ENCODE data around the gene CLN3. TPM values are rescaled to one million over a fixed set of nuclear protein-coding genes. Genes with fewer than 3 reads are reported as not detected.
"Not testable (repeated sequence)": the region's sequence is repeated elsewhere in the genome, so short reads cannot be mapped to it uniquely, and the experiment has no call there.

Gene CLN3
- polyA plus RNA-seq, 2 donors, result 14.9 to 19.3 TPM

GRCh38 chr16:28529124-28529523 lies 37.2 kb upstream of the CLN3 start:
- Histone ChIP-seq H3K36me3 (ENCODE audit: control insufficient read depth in 2 of 2, insufficient read depth in 2 of 2, low read length in 1 of 2) (no peaks in the 10 kb centered on the region), H3K4me3 (ENCODE audit: low read depth in 1 of 2, low read length in 2 of 2) (no peak overlapping the region), H3K4me1 (ENCODE audit: control insufficient read depth in 2 of 2, insufficient read depth in 2 of 2, low read length in 1 of 2) (peaks cover 0 to 3% of the 10 kb centered on the region in 2 donors), H3K9me3 (ENCODE audit: control insufficient read depth in 2 of 2, insufficient read depth in 1 of 2, low read depth in 1 of 2, low read length in 1 of 2) (no peaks in the 10 kb centered on the region), H3K27me3 (ENCODE audit: control insufficient read depth in 1 of 2, insufficient read depth in 2 of 2, low read length in 2 of 2) (no peaks in the 10 kb centered on the region), H3K27ac (ENCODE audit: low read depth in 2 of 2, low read length in 1 of 2) (no peak overlapping the region)

DNA sequence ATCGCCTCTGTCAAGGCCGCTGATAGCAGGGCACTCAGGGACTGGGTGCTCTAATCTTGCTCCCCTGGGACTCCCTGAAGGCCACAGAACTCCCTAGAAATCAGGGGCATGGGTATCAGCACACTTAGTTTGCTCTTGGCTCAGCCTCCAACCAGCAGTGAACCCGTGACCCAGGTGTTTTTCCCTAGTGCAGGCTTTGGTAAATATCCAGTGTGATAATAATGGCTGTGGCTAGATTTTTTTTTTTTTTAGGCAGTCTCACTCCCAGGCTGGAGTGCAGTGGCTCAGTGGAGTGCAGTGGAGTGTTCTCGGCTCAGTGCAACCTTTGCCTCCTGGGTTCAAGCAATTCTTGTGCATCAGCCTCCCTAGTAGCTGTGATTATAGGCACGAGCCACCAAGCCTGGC lies 36.6 kb upstream of the CLN3 start:
- H3K9me3 ChIP-seq (ENCODE audit: control insufficient read depth in 2 of 2, insufficient read depth in 1 of 2, low read depth in 1 of 2, low read length in 1 of 2), result no peaks in the 10 kb centered on the region
- H3K4me3 ChIP-seq (ENCODE audit: low read depth in 1 of 2, low read length in 2 of 2), result no peak overlapping the region
- WGBS, 2 donors, result 57 to 86% methylated on average over 5 of the region's 5 CpGs
- no peaks in the 10 kb centered on the region for H3K36me3 ChIP-seq (ENCODE audit: control insufficient read depth in 2 of 2, insufficient read depth in 2 of 2, low read length in 1 of 2)
- no peaks in the 10 kb centered on the region for H3K27me3 ChIP-seq (ENCODE audit: control insufficient read depth in 1 of 2, insufficient read depth in 2 of 2, low read length in 2 of 2)
- H3K4me1 ChIP-seq (ENCODE audit: control insufficient read depth in 2 of 2, insufficient read depth in 2 of 2, low read length in 1 of 2), result peaks cover 0 to 2% of the 10 kb centered on the region in 2 donors
- H3K27ac ChIP-seq (ENCODE audit: low read depth in 2 of 2, low read length in 1 of 2), result no peak overlapping the region

- Histone ChIP-seq H3K9me3 (ENCODE audit: control insufficient read depth in 2 of 2, insufficient read depth in 1 of 2, low read depth in 1 of 2, low read length in 1 of 2) (no peaks in the 10 kb centered on the region), H3K4me1 (ENCODE audit: control insufficient read depth in 2 of 2, insufficient read depth in 2 of 2, low read length in 1 of 2) (no peaks in the 10 kb centered on the region), H3K4me3 (ENCODE audit: low read depth in 1 of 2, low read length in 2 of 2) (no peak overlapping the region), H3K27me3 (ENCODE audit: control insufficient read depth in 1 of 2, insufficient read depth in 2 of 2, low read length in 2 of 2) (no peaks in the 10 kb centered on the region), H3K36me3 (ENCODE audit: control insufficient read depth in 2 of 2, insufficient read depth in 2 of 2, low read length in 1 of 2) (no peaks in the 10 kb centered on the region), H3K27ac (ENCODE audit: low read depth in 2 of 2, low read length in 1 of 2) (no peak overlapping the region)
- WGBS, 2 donors, result 74 to 86% methylated on average over 5 of the region's 5 CpGs
Observed at GRCh38 chr16:28527985-28528384, 36.1 kb upstream of the CLN3 start.

- H3K36me3 ChIP-seq (ENCODE audit: control insufficient read depth in 2 of 2, insufficient read depth in 2 of 2, low read length in 1 of 2); H3K9me3 ChIP-seq (ENCODE audit: control insufficient read depth in 2 of 2, insufficient read depth in 1 of 2, low read depth in 1 of 2, low read length in 1 of 2); H3K27ac ChIP-seq (ENCODE audit: low read depth in 2 of 2, low read length in 1 of 2); H3K4me3 ChIP-seq (ENCODE audit: low read depth in 1 of 2, low read length in 2 of 2); H3K27me3 ChIP-seq (ENCODE audit: control insufficient read depth in 1 of 2, insufficient read depth in 2 of 2, low read length in 2 of 2); H3K4me1 ChIP-seq (ENCODE audit: control insufficient read depth in 2 of 2, insufficient read depth in 2 of 2, low read length in 1 of 2): not testable (repeated sequence)
- 88 to 96% methylated on average over 7 of the region's 7 CpGs for WGBS, 2 donors
Observed at GRCh38 chr16:28527100-28527785, 35.4 kb upstream of the CLN3 start.

- Histone ChIP-seq H3K4me3 (ENCODE audit: low read depth in 1 of 2, low read length in 2 of 2) (no peak overlapping the region), H3K27me3 (ENCODE audit: control insufficient read depth in 1 of 2, insufficient read depth in 2 of 2, low read length in 2 of 2) (no peaks in the 10 kb centered on the region), H3K9me3 (ENCODE audit: control insufficient read depth in 2 of 2, insufficient read depth in 1 of 2, low read depth in 1 of 2, low read length in 1 of 2) (no peaks in the 10 kb centered on the region), H3K4me1 (ENCODE audit: control insufficient read depth in 2 of 2, insufficient read depth in 2 of 2, low read length in 1 of 2) (no peaks in the 10 kb centered on the region), H3K27ac (ENCODE audit: low read depth in 2 of 2, low read length in 1 of 2) (no peak overlapping the region), H3K36me3 (ENCODE audit: control insufficient read depth in 2 of 2, insufficient read depth in 2 of 2, low read length in 1 of 2) (no peaks in the 10 kb centered on the region)
- 73 to 88% methylated on average over 11 of the region's 11 CpGs for WGBS, 2 donors
Observed at GRCh38 chr16:28526201-28527099, 34.6 kb upstream of the CLN3 start.

- no peaks in the 10 kb centered on the region for H3K36me3 ChIP-seq (ENCODE audit: control insufficient read depth in 2 of 2, insufficient read depth in 2 of 2, low read length in 1 of 2)
- H3K4me1 ChIP-seq (ENCODE audit: control insufficient read depth in 2 of 2, insufficient read depth in 2 of 2, low read length in 1 of 2), result no peaks in the 10 kb centered on the region
- H3K27me3 ChIP-seq (ENCODE audit: control insufficient read depth in 1 of 2, insufficient read depth in 2 of 2, low read length in 2 of 2), result no peaks in the 10 kb centered on the region
- H3K9me3 ChIP-seq (ENCODE audit: control insufficient read depth in 2 of 2, insufficient read depth in 1 of 2, low read depth in 1 of 2, low read length in 1 of 2), result no peaks in the 10 kb centered on the region
- H3K4me3 ChIP-seq (ENCODE audit: low read depth in 1 of 2, low read length in 2 of 2), result no peak overlapping the region
- 69 to 75% methylated on average over 6 of the region's 6 CpGs for WGBS, 2 donors
- no peak overlapping the region for H3K27ac ChIP-seq (ENCODE audit: low read depth in 2 of 2, low read length in 1 of 2)
Observed at GRCh38 chr16:28524681-28525171, 32.9 kb upstream of the CLN3 start.

- Histone ChIP-seq H3K36me3 (ENCODE audit: control insufficient read depth in 2 of 2, insufficient read depth in 2 of 2, low read length in 1 of 2) (no peaks in the 10 kb centered on the region), H3K27ac (ENCODE audit: low read depth in 2 of 2, low read length in 1 of 2) (no peak overlapping the region), H3K4me1 (ENCODE audit: control insufficient read depth in 2 of 2, insufficient read depth in 2 of 2, low read length in 1 of 2) (no peaks in the 10 kb centered on the region), H3K4me3 (ENCODE audit: low read depth in 1 of 2, low read length in 2 of 2) (no peak overlapping the region), H3K9me3 (ENCODE audit: control insufficient read depth in 2 of 2, insufficient read depth in 1 of 2, low read depth in 1 of 2, low read length in 1 of 2) (no peaks in the 10 kb centered on the region), H3K27me3 (ENCODE audit: control insufficient read depth in 1 of 2, insufficient read depth in 2 of 2, low read length in 2 of 2) (no peaks in the 10 kb centered on the region)
- 77 to 81% methylated on average over 11 of the region's 11 CpGs for WGBS, 2 donors
Observed at GRCh38 chr16:28522792-28523191, 30.9 kb upstream of the CLN3 start.

DNA sequence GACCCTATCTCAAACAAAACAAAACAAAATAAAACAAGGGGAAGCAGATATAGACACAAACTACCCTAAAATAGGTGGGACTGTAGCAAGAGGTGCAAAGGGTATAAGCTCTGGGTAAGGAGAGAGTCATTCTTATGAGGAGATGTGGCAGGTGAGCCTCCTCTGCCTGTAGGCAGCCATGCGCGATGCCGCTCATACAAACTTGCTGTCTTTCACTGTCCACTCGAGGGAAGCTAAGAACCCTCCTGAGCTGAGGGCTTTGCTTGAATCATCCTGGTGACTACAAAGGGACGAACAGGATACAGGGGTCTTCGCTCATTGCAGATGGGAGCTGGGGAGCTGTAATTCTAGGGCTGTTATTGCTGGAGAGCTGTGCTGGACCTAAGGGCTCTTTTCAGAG lies 29.6 kb upstream of the CLN3 start:
- Histone ChIP-seq H3K9me3 (ENCODE audit: control insufficient read depth in 2 of 2, insufficient read depth in 1 of 2, low read depth in 1 of 2, low read length in 1 of 2) (no peaks in the 10 kb centered on the region), H3K27me3 (ENCODE audit: control insufficient read depth in 1 of 2, insufficient read depth in 2 of 2, low read length in 2 of 2) (no peaks in the 10 kb centered on the region), H3K36me3 (ENCODE audit: control insufficient read depth in 2 of 2, insufficient read depth in 2 of 2, low read length in 1 of 2) (no peaks in the 10 kb centered on the region), H3K4me3 (ENCODE audit: low read depth in 1 of 2, low read length in 2 of 2) (no peak overlapping the region), H3K27ac (ENCODE audit: low read depth in 2 of 2, low read length in 1 of 2) (no peak overlapping the region), H3K4me1 (ENCODE audit: control insufficient read depth in 2 of 2, insufficient read depth in 2 of 2, low read length in 1 of 2) (no peaks in the 10 kb centered on the region)
- WGBS, 2 donors, result 87 to 88% methylated on average over 6 of the region's 6 CpGs

- H3K27me3 ChIP-seq (ENCODE audit: control insufficient read depth in 1 of 2, insufficient read depth in 2 of 2, low read length in 2 of 2), result no peaks in the 10 kb centered on the region
- H3K36me3 ChIP-seq (ENCODE audit: control insufficient read depth in 2 of 2, insufficient read depth in 2 of 2, low read length in 1 of 2), result no peaks in the 10 kb centered on the region
- H3K9me3 ChIP-seq (ENCODE audit: control insufficient read depth in 2 of 2, insufficient read depth in 1 of 2, low read depth in 1 of 2, low read length in 1 of 2), result no peaks in the 10 kb centered on the region
- WGBS, 2 donors, result 76 to 78% methylated on average over 7 of the region's 7 CpGs
- no peak overlapping the region for H3K27ac ChIP-seq (ENCODE audit: low read depth in 2 of 2, low read length in 1 of 2)
- H3K4me1 ChIP-seq (ENCODE audit: control insufficient read depth in 2 of 2, insufficient read depth in 2 of 2, low read length in 1 of 2), result no peaks in the 10 kb centered on the region
- no peak overlapping the region for H3K4me3 ChIP-seq (ENCODE audit: low read depth in 1 of 2, low read length in 2 of 2)
Observed at GRCh38 chr16:28520672-28521071, 28.8 kb upstream of the CLN3 start.

Measured in esophagus (tissue), 2 donors.